ENCODE data around the gene GNAZ.

DNA sequence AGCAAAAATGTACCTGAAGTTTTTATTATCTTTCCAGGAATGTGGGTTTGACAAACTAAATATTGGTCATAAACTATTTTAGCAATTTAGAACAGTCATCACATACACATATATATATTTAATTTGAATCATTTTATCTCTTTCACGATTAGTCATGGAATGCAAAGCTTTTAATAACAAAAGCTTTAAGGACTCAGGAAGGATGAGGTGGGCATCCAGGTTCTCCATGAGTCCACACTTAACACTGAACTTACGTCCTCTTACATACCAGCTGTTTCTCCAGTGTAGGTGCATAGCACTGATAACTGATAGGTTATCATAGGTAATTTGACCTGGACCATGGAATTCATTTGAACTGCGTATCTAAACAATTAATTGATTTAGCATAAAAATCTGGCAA, 28.1 kb upstream of the GNAZ start:
- TF ChIP-seq, protein P1, sequence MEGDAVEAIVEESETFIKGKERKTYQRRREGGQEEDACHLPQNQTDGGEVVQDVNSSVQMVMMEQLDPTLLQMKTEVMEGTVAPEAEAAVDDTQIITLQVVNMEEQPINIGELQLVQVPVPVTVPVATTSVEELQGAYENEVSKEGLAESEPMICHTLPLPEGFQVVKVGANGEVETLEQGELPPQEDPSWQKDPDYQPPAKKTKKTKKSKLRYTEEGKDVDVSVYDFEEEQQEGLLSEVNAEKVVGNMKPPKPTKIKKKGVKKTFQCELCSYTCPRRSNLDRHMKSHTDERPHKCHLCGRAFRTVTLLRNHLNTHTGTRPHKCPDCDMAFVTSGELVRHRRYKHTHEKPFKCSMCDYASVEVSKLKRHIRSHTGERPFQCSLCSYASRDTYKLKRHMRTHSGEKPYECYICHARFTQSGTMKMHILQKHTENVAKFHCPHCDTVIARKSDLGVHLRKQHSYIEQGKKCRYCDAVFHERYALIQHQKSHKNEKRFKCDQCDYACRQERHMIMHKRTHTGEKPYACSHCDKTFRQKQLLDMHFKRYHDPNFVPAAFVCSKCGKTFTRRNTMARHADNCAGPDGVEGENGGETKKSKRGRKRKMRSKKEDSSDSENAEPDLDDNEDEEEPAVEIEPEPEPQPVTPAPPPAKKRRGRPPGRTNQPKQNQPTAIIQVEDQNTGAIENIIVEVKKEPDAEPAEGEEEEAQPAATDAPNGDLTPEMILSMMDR (IDR thresholded peaks at IDR 0.05) = no peak
- TF ChIP-seq ZFX (IDR thresholded peaks at IDR 0.05; ENCODE audit: borderline replicate concordance) = no peak
